HG03025 (cell line): Measurements from ENCODE around the gene PISD.
"Not testable (repeated sequence)": the region's sequence is repeated elsewhere in the genome, so short reads cannot be mapped to it uniquely, and the experiment has no call there.

Experiments
- ATAC-seq: cut with Tn5 transposase; IDR thresholded peaks from one replicate; pipeline ENCODE4 v1.9.1; 2021; ENCODE audit warnings: mild to moderate bottlenecking, moderate library complexity; ENCODE audit not compliant: unreplicated experiment, low FRiP score

PISD gene

GRCh38 chr22:31612891-31613285, 49.1 kb downstream of the PISD start:
- no peak for ATAC-seq

- ATAC-seq, result no peak
These were observed 50.8 kb downstream of the PISD start for GRCh38 chr22:31611061-31611760.

GRCh38 chr22:31610611-31611010, 51.4 kb downstream of the PISD start:
- ATAC-seq, result no peak

GRCh38 chr22:31609716-31610115, 52.3 kb downstream of the PISD start:
- no peak for ATAC-seq

- no peak for ATAC-seq
These were observed 54.3 kb downstream of the PISD start for GRCh38 chr22:31607696-31608095.

GRCh38 chr22:31605851-31606585, 56.0 kb downstream of the PISD start:
- no peak for ATAC-seq

GRCh38 chr22:31604746-31605705, 57.0 kb downstream of the PISD start:
- no peak for ATAC-seq

- no peak for ATAC-seq
These were observed 57.8 kb downstream of the PISD start for GRCh38 chr22:31604137-31604705.

- no peak for ATAC-seq
These were observed 58.4 kb downstream of the PISD start for GRCh38 chr22:31603574-31603973.

GRCh38 chr22:31603081-31603525, 58.9 kb downstream of the PISD start:
- no peak for ATAC-seq

GRCh38 chr22:31602259-31602952, 59.6 kb downstream of the PISD start:
- ATAC-seq, result no peak

- ATAC-seq, result no peak
These were observed 66.7 kb downstream of the PISD start for GRCh38 chr22:31595271-31595670.

- ATAC-seq, result not testable (repeated sequence)
These were observed 71.9 kb downstream of the PISD start for GRCh38 chr22:31590161-31590560.

GRCh38 chr22:31588970-31589675, 72.9 kb downstream of the PISD start:
- no peak for ATAC-seq

GRCh38 chr22:31586137-31586920, 75.7 kb downstream of the PISD start:
- ATAC-seq, result no peak

- no peak for ATAC-seq
These were observed 76.7 kb downstream of the PISD start for GRCh38 chr22:31585161-31585859.

- ATAC-seq, result no peak
These were observed 77.2 kb downstream of the PISD start for GRCh38 chr22:31584804-31585160.

GRCh38 chr22:31583861-31584485, 78.0 kb downstream of the PISD start:
- no peak for ATAC-seq
